NB4 (cell line): ENCODE results near the gene ADORA1.

Experiments
- DNase-seq: peaks from one replicate; pipeline ENCODE4 v3.0.0; 2010; ENCODE audit warnings: low read depth
- H3K4me3 ChIP-seq: one replicate; pipeline ENCODE4 v1.5.1; 2011; ENCODE audit warnings: mild to moderate bottlenecking, low read depth, low read length, moderate library complexity
- CTCF ChIP-seq: IDR thresholded peaks from one replicate; pipeline ENCODE4 v1.5.1; 2012; ENCODE audit warnings: low read depth, low read length
- MAX ChIP-seq: IDR thresholded peaks from 2 replicates; pipeline ENCODE4 v1.6.1; 2011; ENCODE audit warnings: low read depth, low read length
- MYC ChIP-seq: IDR thresholded peaks from 2 replicates; pipeline ENCODE4 v1.6.1; 2011; ENCODE audit warnings: low read depth, low read length
- POLR2A ChIP-seq: IDR thresholded peaks from 2 replicates; pipeline ENCODE4 v1.6.1; 2011; ENCODE audit warnings: mild to moderate bottlenecking; ENCODE audit not compliant: insufficient read length; ENCODE audit errors: extremely low read depth

ADORA1 gene

GRCh38 chr1:203101813-203102634 is 25.5 kb upstream of the ADORA1 start:
- DNase-seq = no peak
- no peak for TF ChIP-seq MAX
- TF ChIP-seq CTCF = no peak
- no peak for TF ChIP-seq MYC
- no peak for TF ChIP-seq POLR2A
- no peak overlapping the region for H3K4me3 ChIP-seq

- no peak for DNase-seq
- H3K4me3 ChIP-seq = no peak overlapping the region
- TF ChIP-seq CTCF = no peak
- no peak for TF ChIP-seq POLR2A
- no peak for TF ChIP-seq MYC
- TF ChIP-seq MAX = no peak
Measured at GRCh38 chr1:203103216-203103615, 24.3 kb upstream of the ADORA1 start.

- no peak overlapping the region for H3K4me3 ChIP-seq
- no peak for DNase-seq
- TF ChIP-seq MAX (no peak), MYC (no peak), POLR2A (no peak), CTCF (no peak)
Measured at GRCh38 chr1:203103829-203104495, 23.6 kb upstream of the ADORA1 start.

GRCh38 chr1:203104789-203105390 is 22.6 kb upstream of the ADORA1 start:
- no peak for TF ChIP-seq MYC
- no peak for TF ChIP-seq POLR2A
- no peak for TF ChIP-seq MAX
- TF ChIP-seq CTCF = no peak
- H3K4me3 ChIP-seq = no peak overlapping the region
- no peak for DNase-seq

DNA sequence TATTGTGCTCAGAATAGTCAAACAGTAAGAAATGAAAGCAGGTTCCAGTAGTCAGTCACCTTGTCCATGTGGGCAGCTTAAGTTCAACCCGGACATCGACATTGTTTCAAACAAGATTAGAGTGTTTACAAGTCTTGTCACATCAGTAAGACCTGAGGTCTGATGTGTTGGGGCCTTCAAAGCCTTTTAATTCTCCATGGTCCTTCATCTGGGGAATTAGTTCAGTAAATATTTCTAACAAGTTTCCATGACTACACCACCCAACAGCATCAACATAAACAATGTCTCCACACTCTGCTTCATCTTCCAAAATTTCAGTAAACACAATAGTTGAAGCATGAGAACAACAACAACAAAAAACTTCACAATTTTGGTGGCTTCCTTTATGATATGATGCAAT is 15.1 kb upstream of the ADORA1 start:
- DNase-seq = no peak
- TF ChIP-seq CTCF (no peak), MYC (no peak), MAX (no peak), POLR2A (no peak)
- no peak overlapping the region for H3K4me3 ChIP-seq
